WTC11 (cell line): ENCODE results near the gene TTLL5. TPM values are rescaled to one million over a fixed set of nuclear protein-coding genes. Genes with fewer than 3 reads are reported as not detected.

Source experiments
- ATAC-seq: fragments of 200-7000 bp; cut with Tn5 transposase; 2 replicates; pipeline ENCODE4 v1.10.0; 2021; ENCODE audit warnings: mild to moderate bottlenecking, moderate library complexity
- CTCF ChIA-PET: fragments of 300-600 bp; sonication (Branson Sonifier 250); formaldehyde crosslinking; loops from one replicate; lab custom pipeline; 2021; ENCODE audit warnings: antibody characterized with exemption; lab: Charles Lee
- POLR2A ChIA-PET: fragments of 350-600 bp; sonication (Branson Sonifier 250); formaldehyde crosslinking; loops from one replicate; lab custom pipeline; 2021; ENCODE audit warnings: antibody characterized with exemption; lab: Charles Lee
- DNase-seq: peaks from one replicate; pipeline ENCODE4 v3.0.0; 2021; ENCODE audit warnings: low spot score
- H3K27ac Mint-ChIP-seq: 2 replicates; pipeline ENCODE4 v1.8.0; 2021; ENCODE audit warnings: mixed read lengths
- H3K27me3 Mint-ChIP-seq: 2 replicates; pipeline ENCODE4 v1.8.0; 2021; ENCODE audit warnings: low read depth, mild to moderate bottlenecking, moderate library complexity, mixed read lengths
- H3K36me3 Mint-ChIP-seq: 2 replicates; pipeline ENCODE4 v1.8.0; 2021; ENCODE audit warnings: mixed read lengths
- H3K4me1 Mint-ChIP-seq: 2 replicates; pipeline ENCODE4 v1.8.0; 2022; ENCODE audit warnings: mixed read lengths
- H3K4me3 Mint-ChIP-seq: 2 replicates; pipeline ENCODE4 v1.8.0; 2021; ENCODE audit warnings: mild to moderate bottlenecking, moderate library complexity, mixed read lengths
- H3K9me3 Mint-ChIP-seq: 2 replicates; pipeline ENCODE4 v1.8.0; 2021; ENCODE audit warnings: mixed read lengths
- ARID4B ChIP-seq: sonication (generic); formaldehyde crosslinking; IDR thresholded peaks from 2 replicates; pipeline ENCODE4 v1.8.0; 2023; ENCODE audit warnings: missing genetic modification reagents, mild to moderate bottlenecking, borderline replicate concordance
- CBFB ChIP-seq: sonication (generic); formaldehyde crosslinking; IDR thresholded peaks from 2 replicates; pipeline ENCODE4 v1.8.1; 2022; ENCODE audit warnings: mild to moderate bottlenecking, low read depth, missing genetic modification reagents
- CDX4 ChIP-seq: fragments of 250-450 bp; sonication (Bioruptor Pico); IDR thresholded peaks from 2 replicates; pipeline ENCODE4 v1.9.0; 2021; ENCODE audit warnings: moderate library complexity, mild to moderate bottlenecking, inconsistent platforms, borderline replicate concordance
- CTCF ChIP-seq: fragments of 200-600 bp; IDR thresholded peaks from 2 replicates; pipeline ENCODE4 v1.8.0; 2022; ENCODE audit warnings: antibody characterized with exemption
- E2F5 ChIP-seq: sonication (generic); formaldehyde crosslinking; IDR thresholded peaks from 2 replicates; pipeline ENCODE4 v1.8.1; 2022; ENCODE audit warnings: mild to moderate bottlenecking, moderate library complexity, missing genetic modification reagents
- ETV6 ChIP-seq: sonication (generic); formaldehyde crosslinking; IDR thresholded peaks from 2 replicates; pipeline ENCODE4 v1.8.1; 2022; ENCODE audit warnings: mild to moderate bottlenecking, missing genetic modification reagents
- FOXK1 ChIP-seq: sonication (generic); formaldehyde crosslinking; IDR thresholded peaks from 2 replicates; pipeline ENCODE4 v1.8.0; 2022; ENCODE audit warnings: mild to moderate bottlenecking, moderate library complexity, missing genetic modification reagents
- FOXP1 ChIP-seq: sonication (generic); formaldehyde crosslinking; IDR thresholded peaks from 2 replicates; pipeline ENCODE4 v1.8.0; 2022; ENCODE audit warnings: missing genetic modification reagents, mild to moderate bottlenecking, moderate library complexity, borderline replicate concordance
- GRHL2 ChIP-seq: fragments of 250-450 bp; sonication (Bioruptor Pico); IDR thresholded peaks from 2 replicates; pipeline ENCODE4 v1.8.0; 2022; ENCODE audit warnings: mild to moderate bottlenecking, moderate library complexity; ENCODE audit not compliant: insufficient replicate concordance, severe bottlenecking
- NFATC4 ChIP-seq: fragments of 250-450 bp; sonication (Bioruptor Pico); IDR thresholded peaks from 2 replicates; pipeline ENCODE4 v1.9.0; 2021; ENCODE audit warnings: mild to moderate bottlenecking
- NFYB ChIP-seq: sonication (generic); formaldehyde crosslinking; conservative IDR thresholded peaks from 2 replicates; pipeline ENCODE4 v1.8.0; 2022; ENCODE audit warnings: low read depth, missing genetic modification reagents
- NR1H2 ChIP-seq: sonication (generic); formaldehyde crosslinking; IDR thresholded peaks from 2 replicates; pipeline ENCODE4 v1.9.0; 2021; ENCODE audit warnings: mild to moderate bottlenecking, moderate library complexity, missing genetic modification reagents
- OVOL2 ChIP-seq: fragments of 250-450 bp; sonication (Bioruptor Pico); IDR thresholded peaks from 2 replicates; pipeline ENCODE4 v1.9.0; 2021; ENCODE audit warnings: mild to moderate bottlenecking, borderline replicate concordance
- RELA ChIP-seq: sonication (generic); formaldehyde crosslinking; IDR thresholded peaks from 2 replicates; pipeline ENCODE4 v1.8.1; 2022; ENCODE audit warnings: missing genetic modification reagents, mild to moderate bottlenecking, borderline replicate concordance
- RORB ChIP-seq: fragments of 250-450 bp; sonication (Bioruptor Pico); IDR thresholded peaks from 2 replicates; pipeline ENCODE4 v1.9.0; 2021; ENCODE audit warnings: mild to moderate bottlenecking
- ZNF121 ChIP-seq: sonication (generic); formaldehyde crosslinking; IDR thresholded peaks from 2 replicates; pipeline ENCODE4 v1.8.0; 2023; ENCODE audit warnings: missing genetic modification reagents
- ZNF138 ChIP-seq: sonication (generic); formaldehyde crosslinking; conservative IDR thresholded peaks from 2 replicates; pipeline ENCODE4 v1.8.1; 2022; ENCODE audit warnings: mild to moderate bottlenecking, moderate library complexity, missing genetic modification reagents
- ZNF263 ChIP-seq: sonication (generic); formaldehyde crosslinking; IDR thresholded peaks from 2 replicates; pipeline ENCODE4 v1.8.1; 2022; ENCODE audit warnings: low read depth, mild to moderate bottlenecking, moderate library complexity, missing genetic modification reagents
- ZNF317 ChIP-seq: sonication (generic); formaldehyde crosslinking; IDR thresholded peaks from 2 replicates; pipeline ENCODE4 v1.8.1; 2023; ENCODE audit warnings: low read depth, mild to moderate bottlenecking, moderate library complexity, missing genetic modification reagents, borderline replicate concordance
- ZNF512 ChIP-seq: sonication (generic); formaldehyde crosslinking; IDR thresholded peaks from 2 replicates; pipeline ENCODE4 v1.8.1; 2022; ENCODE audit warnings: missing genetic modification reagents, borderline replicate concordance
- total RNA-seq: library from RNA; stranded (reverse); gene quantifications from 3 replicates; pipeline ENCODE4 v1.2.3, GENCODE V29; 2021
- TF ChIP-seq, protein P1 (sequence below): fragments of 250-450 bp; sonication (Bioruptor Pico); IDR thresholded peaks from 2 replicates; pipeline ENCODE4 v2.1.2; 2022; ENCODE audit warnings: mild to moderate bottlenecking, moderate library complexity
- TF ChIP-seq, protein P2 (sequence below): fragments of 250-450 bp; sonication (Bioruptor Pico); IDR thresholded peaks from 2 replicates; pipeline ENCODE4 v1.9.0; 2021; ENCODE audit warnings: mild to moderate bottlenecking

The TTLL5 gene
- total RNA-seq, 1 experiment from 2014 or later = 39.6 TPM

DNA sequence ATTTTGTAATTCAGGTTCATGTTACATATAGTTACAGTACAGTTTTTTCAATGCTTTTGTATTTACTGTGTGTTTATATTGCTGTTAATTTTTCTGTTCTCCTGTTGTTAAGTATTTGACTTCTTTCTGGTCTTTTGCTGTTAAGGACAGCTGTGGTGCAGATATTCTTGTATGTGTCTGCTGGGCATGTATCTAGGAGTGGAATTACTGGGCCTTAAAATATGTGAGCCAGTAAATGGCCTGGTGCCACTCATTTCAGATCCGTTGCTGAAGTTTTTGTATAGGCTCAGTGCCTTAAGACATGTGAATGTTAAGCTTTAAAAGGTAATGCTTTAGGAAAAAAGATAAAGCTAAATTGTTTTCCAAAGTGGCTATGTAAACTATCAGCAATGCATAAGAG, 87.3 kb downstream of the TTLL5 start:
- H3K27ac Mint-ChIP-seq = no peak overlapping the region
- ATAC-seq (no peak), DNase-seq (no peak)
- no peak for TF ChIP-seq ZNF263 (CRISPR knock-in tag)
- no peak for TF ChIP-seq NR1H2 (CRISPR knock-in tag)
- TF ChIP-seq RORB (CRISPR knock-in tag) = no peak
- TF ChIP-seq ZNF121 = no peak
- TF ChIP-seq ZNF512 (CRISPR knock-in tag) = no peak
- TF ChIP-seq ETV6 (CRISPR knock-in tag) = no peak
- no peak for TF ChIP-seq CTCF
- TF ChIP-seq ZNF138 (CRISPR knock-in tag) = no peak
- TF ChIP-seq, protein P1, sequence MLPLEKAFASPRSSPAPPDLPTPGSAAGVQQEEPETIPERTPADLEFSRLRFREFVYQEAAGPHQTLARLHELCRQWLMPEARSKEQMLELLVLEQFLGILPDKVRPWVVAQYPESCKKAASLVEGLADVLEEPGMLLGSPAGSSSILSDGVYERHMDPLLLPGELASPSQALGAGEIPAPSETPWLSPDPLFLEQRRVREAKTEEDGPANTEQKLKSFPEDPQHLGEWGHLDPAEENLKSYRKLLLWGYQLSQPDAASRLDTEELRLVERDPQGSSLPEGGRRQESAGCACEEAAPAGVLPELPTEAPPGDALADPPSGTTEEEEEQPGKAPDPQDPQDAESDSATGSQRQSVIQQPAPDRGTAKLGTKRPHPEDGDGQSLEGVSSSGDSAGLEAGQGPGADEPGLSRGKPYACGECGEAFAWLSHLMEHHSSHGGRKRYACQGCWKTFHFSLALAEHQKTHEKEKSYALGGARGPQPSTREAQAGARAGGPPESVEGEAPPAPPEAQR = no peak
- TF ChIP-seq CBFB (CRISPR knock-in tag) = no peak
- no peak for TF ChIP-seq NFYB (CRISPR knock-in tag)
- TF ChIP-seq E2F5 (CRISPR knock-in tag) = no peak
- no peak for TF ChIP-seq NFATC4
- no peak for TF ChIP-seq FOXP1 (CRISPR knock-in tag)
- no peaks in the 10 kb centered on the region; the same call in 1 of the 2 replicates for H3K27me3 Mint-ChIP-seq
- CTCF ChIA-PET = no interaction called here
- peaks cover 5% of the 10 kb centered on the region; the same call in 1 of the 2 replicates for H3K4me1 Mint-ChIP-seq
- H3K4me3 Mint-ChIP-seq = no peak overlapping the region
- POLR2A ChIA-PET = no interaction called here
- peaks cover 15% of the 10 kb centered on the region for H3K9me3 Mint-ChIP-seq
- H3K36me3 Mint-ChIP-seq = peaks cover 44% of the 10 kb centered on the region

- peaks cover 15% of the 10 kb centered on the region for H3K9me3 Mint-ChIP-seq
- POLR2A ChIA-PET = no interaction called here
- H3K27ac Mint-ChIP-seq = no peak overlapping the region
- H3K4me3 Mint-ChIP-seq = no peak overlapping the region
- no peak for ATAC-seq
- DNase-seq = no peak
- no peaks in the 10 kb centered on the region; the same call in 1 of the 2 replicates for H3K27me3 Mint-ChIP-seq
- peaks cover 25% of the 10 kb centered on the region for H3K36me3 Mint-ChIP-seq
- CTCF ChIA-PET = no interaction called here
- H3K4me1 Mint-ChIP-seq = peaks cover 5% of the 10 kb centered on the region; the same call in 1 of the 2 replicates
- TF ChIP-seq CDX4 (CRISPR knock-in tag) = no peak
- no peak for TF ChIP-seq ARID4B (CRISPR knock-in tag)
- TF ChIP-seq, protein P2, sequence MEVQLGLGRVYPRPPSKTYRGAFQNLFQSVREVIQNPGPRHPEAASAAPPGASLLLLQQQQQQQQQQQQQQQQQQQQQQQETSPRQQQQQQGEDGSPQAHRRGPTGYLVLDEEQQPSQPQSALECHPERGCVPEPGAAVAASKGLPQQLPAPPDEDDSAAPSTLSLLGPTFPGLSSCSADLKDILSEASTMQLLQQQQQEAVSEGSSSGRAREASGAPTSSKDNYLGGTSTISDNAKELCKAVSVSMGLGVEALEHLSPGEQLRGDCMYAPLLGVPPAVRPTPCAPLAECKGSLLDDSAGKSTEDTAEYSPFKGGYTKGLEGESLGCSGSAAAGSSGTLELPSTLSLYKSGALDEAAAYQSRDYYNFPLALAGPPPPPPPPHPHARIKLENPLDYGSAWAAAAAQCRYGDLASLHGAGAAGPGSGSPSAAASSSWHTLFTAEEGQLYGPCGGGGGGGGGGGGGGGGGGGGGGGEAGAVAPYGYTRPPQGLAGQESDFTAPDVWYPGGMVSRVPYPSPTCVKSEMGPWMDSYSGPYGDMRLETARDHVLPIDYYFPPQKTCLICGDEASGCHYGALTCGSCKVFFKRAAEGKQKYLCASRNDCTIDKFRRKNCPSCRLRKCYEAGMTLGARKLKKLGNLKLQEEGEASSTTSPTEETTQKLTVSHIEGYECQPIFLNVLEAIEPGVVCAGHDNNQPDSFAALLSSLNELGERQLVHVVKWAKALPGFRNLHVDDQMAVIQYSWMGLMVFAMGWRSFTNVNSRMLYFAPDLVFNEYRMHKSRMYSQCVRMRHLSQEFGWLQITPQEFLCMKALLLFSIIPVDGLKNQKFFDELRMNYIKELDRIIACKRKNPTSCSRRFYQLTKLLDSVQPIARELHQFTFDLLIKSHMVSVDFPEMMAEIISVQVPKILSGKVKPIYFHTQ (CRISPR knock-in tag) = no peak
- TF ChIP-seq ZNF263 (CRISPR knock-in tag) = no peak
- no peak for TF ChIP-seq FOXK1 (CRISPR knock-in tag)
- no peak for TF ChIP-seq ZNF317 (CRISPR knock-in tag)
- TF ChIP-seq OVOL2 (CRISPR knock-in tag) = no peak
- TF ChIP-seq NFATC4 = no peak
- no peak for TF ChIP-seq RELA (CRISPR knock-in tag)
- TF ChIP-seq GRHL2 (CRISPR knock-in tag) = no peak
These were observed 90.2 kb downstream of the TTLL5 start for GRCh38 chr14:75751296-75751695.
